Embryonic facial prominence (tissue), 1 donor: ENCODE results near the gene PRLR.

Source experiments
- DNase-seq: peaks from one replicate; pipeline ENCODE4 v3.0.0-alpha.2; 2016; ENCODE audit errors: extremely low spot score

The PRLR gene

GRCh38 chr5:35160486-35161116 lies 69.7 kb downstream of the PRLR start:
- DNase-seq: no peak

- DNase-seq: no peak
Observed at GRCh38 chr5:35159370-35159742, 70.9 kb downstream of the PRLR start.

- no peak for DNase-seq
Observed at GRCh38 chr5:35158622-35159369, 71.5 kb downstream of the PRLR start.

DNA sequence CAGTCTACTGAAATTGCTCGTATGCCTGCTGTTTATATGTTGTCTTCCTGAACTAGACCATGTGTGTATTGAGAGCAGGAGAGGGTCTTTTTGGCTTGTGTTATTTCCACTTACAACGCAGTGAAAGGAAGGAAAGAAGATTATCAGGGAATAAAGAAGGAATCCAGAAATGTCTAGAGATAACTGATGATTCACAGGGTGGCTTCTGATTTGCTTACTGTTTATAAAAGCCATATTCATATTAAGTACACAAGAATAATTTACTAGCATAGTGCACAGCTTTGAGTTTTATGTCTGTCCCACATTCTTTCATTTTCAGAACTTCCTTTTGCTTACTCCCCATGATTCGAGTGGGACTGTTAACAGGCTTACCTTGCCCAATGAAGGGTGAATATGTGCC lies 72.1 kb downstream of the PRLR start:
- DNase-seq: no peak

DNA sequence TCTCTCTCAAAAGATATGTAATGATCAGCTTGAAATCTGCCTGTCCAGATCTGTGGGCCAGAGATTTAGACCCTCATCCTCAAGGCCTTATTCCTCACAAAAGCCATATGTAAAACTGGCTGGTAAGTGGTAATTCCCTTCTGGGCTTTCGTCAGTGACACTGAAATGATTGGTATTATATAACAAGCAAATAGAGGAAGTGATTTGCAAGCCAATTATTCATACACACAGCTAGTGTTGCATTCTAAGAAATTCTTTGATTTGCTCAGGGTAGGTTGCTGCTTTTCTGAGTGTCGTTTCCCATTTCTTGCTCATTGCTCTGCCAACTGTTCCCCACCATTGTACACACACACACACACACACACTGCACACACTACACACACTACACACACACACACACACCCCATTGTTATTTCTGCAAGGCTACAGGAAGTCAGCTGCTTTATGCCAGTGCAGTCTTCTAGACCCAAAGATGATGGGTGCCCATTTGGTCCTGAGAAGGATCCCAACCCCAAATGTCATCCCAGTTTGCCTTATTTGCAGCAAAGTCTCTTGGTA lies 76.8 kb downstream of the PRLR start:
- no peak for DNase-seq

GRCh38 chr5:35152733-35153132 lies 77.6 kb downstream of the PRLR start:
- no peak for DNase-seq

DNA sequence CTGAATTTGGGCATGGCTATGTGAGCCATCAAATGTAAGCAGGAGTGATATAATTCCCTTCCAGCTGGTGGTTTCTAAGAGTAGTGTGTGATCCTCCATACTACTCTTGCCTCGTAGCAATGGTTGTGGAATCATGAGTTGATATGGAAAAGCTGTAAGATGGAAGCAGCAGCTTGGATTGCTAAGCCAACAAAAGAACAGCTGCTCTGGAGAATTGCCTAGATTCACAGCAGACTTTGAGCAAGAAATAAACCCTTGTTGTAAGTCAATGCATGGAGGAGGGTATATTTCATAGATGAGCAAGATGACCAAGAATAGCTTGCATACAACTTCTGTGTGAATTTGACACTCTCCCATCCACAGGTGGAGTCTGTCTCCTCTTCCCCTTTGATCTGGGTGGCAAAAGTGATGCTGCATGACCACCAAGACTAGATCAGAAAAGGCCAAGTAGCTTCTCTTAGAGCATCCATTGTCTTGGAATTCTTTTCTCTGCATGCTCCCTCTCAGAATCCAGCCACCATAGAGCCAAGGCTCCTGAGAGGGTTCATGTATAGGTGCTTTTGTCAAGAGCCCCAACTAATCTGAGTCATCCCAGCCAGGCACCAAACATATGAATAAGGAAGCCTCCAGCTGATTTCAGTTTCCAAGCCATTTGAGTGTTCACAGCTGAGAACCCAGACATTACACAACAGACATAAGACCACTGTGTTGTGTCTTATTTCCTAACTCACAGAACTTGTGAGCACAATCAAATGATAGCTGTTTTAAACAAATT lies 79.0 kb downstream of the PRLR start:
- no peak for DNase-seq

- DNase-seq: no peak
Observed at GRCh38 chr5:35149041-35149440, 81.2 kb downstream of the PRLR start.

DNA sequence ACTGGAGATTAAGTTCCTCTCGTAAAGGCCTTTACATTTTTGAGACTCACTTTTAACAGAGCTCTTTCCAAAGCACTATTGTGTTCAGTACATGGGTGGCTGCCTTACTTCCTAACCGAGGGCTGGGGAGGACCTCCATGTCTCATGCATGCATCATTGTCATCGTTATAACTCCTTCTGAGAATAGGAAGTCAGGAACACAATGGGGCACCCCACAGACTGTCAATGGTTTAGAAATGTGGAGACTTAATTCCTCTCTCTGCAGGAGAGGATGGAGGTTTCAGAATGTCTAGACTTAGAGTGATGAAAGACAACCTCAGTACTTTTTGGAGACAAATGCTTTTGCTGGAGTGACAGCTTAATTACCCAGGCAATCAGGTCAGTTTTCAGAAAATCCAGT lies 83.9 kb downstream of the PRLR start:
- no peak for DNase-seq

DNA sequence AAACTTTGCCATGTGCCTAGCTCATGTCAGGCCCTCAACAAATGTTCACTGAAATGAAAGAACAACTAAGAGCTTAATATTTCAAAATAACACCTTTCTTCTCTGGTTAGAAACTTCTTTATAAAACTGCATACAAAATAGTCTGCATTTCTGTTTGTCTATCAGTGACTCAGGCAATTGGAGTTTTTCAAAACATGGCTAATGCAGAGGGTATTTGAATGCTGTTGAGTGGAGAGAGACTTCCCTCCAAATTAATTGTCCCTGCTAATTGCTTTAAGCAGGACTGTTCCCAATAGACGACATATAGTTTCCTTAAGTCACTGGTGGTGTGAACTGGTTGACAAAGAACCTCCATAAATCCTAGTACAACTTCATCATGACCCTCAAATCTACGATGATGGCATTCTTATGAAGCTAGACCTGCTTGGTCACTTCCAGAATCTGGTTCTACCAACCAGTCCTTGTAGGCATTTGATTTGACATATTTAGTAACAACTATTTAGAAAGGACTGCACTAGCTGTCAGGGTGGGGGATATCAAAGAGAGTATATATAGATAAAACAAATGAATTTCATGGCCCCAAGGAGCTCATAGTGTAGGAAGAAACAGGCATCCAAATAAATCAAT lies 84.5 kb downstream of the PRLR start:
- no peak for DNase-seq

DNA sequence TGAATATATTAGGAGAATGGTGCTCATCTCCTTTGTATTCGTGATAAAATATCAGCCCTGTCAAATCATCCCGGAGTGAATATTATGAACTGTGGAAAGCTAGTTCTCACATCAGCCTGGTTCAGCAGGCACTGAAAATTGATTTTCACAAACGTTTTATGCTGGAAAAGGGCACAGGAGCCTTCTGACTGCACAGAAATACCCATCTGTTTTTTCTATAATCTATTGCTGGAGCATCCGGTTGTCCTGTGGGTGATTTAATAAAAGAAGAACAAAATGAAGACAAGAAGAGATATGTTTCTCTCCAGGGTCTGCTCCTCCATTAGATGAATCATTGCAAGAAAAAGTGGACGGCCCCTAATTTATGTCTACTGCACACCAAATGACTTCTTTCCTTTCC lies 85.3 kb downstream of the PRLR start:
- no peak for DNase-seq

DNA sequence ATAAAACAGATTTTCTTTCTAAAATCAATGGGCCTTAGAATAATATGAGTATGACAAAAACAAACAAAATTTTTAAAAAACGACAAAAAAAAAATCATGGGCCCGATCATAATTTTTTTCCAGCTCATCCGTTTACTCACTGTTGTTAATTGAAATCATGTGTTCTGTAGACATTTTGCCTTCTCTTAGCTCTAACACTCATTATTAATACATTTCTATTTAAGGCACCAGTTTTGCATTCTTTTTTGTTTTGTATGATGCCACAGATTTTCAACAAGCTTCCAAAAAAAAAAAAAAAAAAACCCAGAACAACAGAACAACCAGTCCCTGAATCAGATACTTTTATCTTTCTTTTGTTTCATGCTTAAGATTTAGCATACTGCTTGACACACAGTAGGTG lies 86.4 kb downstream of the PRLR start:
- no peak for DNase-seq

- no peak for DNase-seq
Observed at GRCh38 chr5:35141739-35142138, 88.5 kb downstream of the PRLR start.

DNA sequence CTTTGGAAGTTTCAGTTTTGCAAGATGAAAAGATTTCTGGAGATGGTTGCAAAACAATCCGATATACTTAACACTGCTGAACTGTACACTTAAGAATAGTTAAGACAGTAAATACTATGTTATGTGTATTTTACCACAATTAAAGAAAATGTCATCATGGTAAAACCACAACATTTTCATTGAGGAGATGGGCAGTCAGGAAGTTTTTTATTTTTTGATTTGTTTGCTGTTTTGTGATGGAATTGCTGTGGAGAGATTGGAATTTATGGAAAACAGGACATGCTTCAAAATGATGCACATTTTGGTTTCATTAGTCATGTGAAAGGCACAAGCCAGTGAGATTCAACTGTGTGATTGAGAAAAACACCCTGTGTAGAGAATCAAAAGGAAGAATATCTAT lies 92.1 kb downstream of the PRLR start:
- DNase-seq: no peak

DNA sequence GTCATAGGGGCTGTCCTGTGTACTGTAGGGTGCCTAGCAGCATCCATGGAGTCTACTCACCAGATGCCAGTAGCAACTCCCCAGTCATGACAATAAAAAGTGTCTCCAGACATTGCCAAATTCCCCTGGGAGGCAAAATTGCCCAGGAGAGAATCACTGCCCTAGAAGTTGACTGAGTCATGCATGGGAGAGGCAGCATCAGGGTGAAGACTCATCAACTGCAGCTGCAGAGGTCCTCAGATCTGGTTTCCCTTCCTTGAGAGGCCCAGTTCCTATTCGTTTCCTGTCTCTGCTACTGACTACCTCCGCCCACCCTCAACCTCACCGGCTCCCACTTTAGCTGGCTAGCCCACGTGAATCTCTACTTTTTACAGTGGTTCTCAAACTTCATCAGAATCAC lies 93.9 kb downstream of the PRLR start:
- DNase-seq: no peak

DNA sequence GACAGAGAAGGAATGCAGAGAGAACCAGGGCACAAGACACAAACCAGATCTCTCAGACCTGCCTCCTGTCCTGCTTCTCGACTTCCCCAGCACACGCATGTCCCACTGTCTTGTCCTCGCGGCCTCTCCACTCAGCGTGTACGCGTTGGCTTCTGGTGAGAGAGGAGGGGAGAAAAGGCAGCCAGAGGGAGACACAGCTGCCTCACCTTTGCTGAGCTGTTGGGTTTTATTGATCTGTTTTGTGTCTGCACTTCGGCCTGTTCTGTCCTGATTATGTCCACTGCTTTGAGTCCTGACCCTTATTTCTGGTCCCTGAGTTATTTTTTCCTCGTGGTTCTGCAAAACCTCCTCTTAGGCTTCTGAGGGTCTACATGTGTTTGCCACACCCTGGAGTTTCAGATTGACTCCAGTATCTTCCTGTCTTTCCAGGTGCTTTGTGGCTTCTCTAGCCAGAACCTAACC lies 95.0 kb downstream of the PRLR start:
- no peak for DNase-seq

- DNase-seq: no peak
Observed at GRCh38 chr5:35134278-35135030, 95.8 kb downstream of the PRLR start.

DNA sequence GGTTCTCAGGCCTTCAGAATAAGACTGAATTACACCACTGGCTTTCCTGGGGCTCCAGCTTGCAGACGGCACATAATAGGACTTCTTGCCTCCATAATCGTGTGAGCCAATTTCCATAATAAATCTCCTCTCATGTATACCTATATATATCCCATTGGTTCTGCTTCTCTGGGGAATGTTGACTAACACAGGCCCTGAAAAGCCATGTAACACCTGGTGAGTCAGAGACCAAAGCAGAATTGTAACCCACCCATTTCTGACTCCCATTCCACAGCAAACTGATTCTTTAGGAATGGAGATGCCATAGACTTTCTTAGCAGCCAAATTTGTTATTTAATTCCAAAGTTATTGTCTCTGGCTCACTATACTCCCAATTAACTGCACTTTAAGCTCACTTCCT lies 97.1 kb downstream of the PRLR start:
- no peak for DNase-seq

DNA sequence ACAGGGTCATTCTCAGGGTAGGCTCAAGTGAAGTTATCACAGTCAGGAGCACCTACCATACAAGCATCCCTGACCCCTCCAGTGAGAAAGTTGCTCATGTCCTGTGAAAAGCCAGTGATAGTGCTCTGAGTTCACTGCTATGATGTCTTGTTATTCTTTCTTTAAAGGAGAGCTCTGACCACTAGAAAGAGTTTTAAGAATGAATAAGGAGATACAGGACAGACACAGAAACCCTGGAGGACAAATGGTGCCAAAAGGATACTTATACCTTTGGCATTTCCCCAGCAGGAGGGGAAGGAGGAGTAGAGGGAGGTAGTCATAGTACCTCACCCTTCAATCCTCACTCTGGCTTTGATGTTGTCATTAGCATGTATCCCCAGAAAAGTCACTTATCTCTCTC lies 98.6 kb downstream of the PRLR start:
- no peak for DNase-seq

GRCh38 chr5:35129921-35130485 lies 100.3 kb downstream of the PRLR start:
- DNase-seq: no peak

GRCh38 chr5:35129276-35129675 lies 101.0 kb downstream of the PRLR start:
- no peak for DNase-seq
